ENCODE measurements around the gene ARHGAP5. TPM values are rescaled to one million over a fixed set of nuclear protein-coding genes. Genes with fewer than 3 reads are reported as not detected.

Gene ARHGAP5
- polyA plus RNA-seq, 3 donors, result 2.5 to 6.3 (median 4.3) TPM

- no peak overlapping the region for H3K27ac Mint-ChIP-seq
- Histone ChIP-seq H3K4me2 (replicated peaks; ENCODE audit: extremely low read depth, low read length, poor library complexity, severe bottlenecking) (no peak overlapping the region), H3K79me2 (ENCODE audit: insufficient read depth, low read length) (no peaks in the 10 kb centered on the region), H3K27me3 (ENCODE audit: control insufficient read depth in 2 of 2, insufficient read depth in 2 of 2, low read length in 2 of 2) (peaks cover 0 to 6% of the 10 kb centered on the region in 2 donors), H3K27ac (ENCODE audit: low read depth in 1 of 2, low read length in 2 of 2) (no peak overlapping the region), H3K4me1 (ENCODE audit: control insufficient read depth in 1 of 2, insufficient read depth in 2 of 2, low read length in 2 of 2) (peaks cover 13 to 17% of the 10 kb centered on the region in 2 donors), H3K9ac (ENCODE audit: insufficient read depth, low read length, poor library complexity, severe bottlenecking) (no peak overlapping the region), H3K36me3 (replicated peaks in 1 of 2; ENCODE audit: control insufficient read depth in 1 of 2, insufficient read depth in 2 of 2, low read length in 2 of 2) (no peaks in the 10 kb centered on the region), H3K4me3 (replicated peaks in 1 of 3; ENCODE audit: low read depth in 2 of 3, low read length in 3 of 3) (no peak overlapping the region), H3K9me3 (replicated peaks in 1 of 2; ENCODE audit: control insufficient read depth in 1 of 2, insufficient read depth in 1 of 2, low read length in 2 of 2) (peaks cover 0 to 2% of the 10 kb centered on the region in 2 donors), H2AFZ (ENCODE audit: insufficient read depth, low read depth, low read length, poor library complexity, severe bottlenecking) (no peak overlapping the region), H4K20me1 (ENCODE audit: insufficient read depth, low read length) (no peaks in the 10 kb centered on the region)
- H3K36me3 Mint-ChIP-seq, result no peaks in the 10 kb centered on the region
- H3K27me3 Mint-ChIP-seq (ENCODE audit: low read depth in 3 of 3), result peaks cover 5 to 14% (median 9%) of the 10 kb centered on the region in 3 donors
- intact Hi-C loops (cut with micrococcal nuclease), result no loop called here
- DNase-seq, result no peak
- H3K9me3 Mint-ChIP-seq, result peaks cover 0 to 6% (median 3%) of the 10 kb centered on the region in 7 donors
- H3K4me1 Mint-ChIP-seq, result peaks cover 10% of the 10 kb centered on the region
- TF ChIP-seq CTCF (IDR thresholded peaks at IDR 0.05), result no peak
- no peak overlapping the region for H3K4me3 Mint-ChIP-seq
These were observed 26.2 kb upstream of the ARHGAP5 start for GRCh38 chr14:32050878-32051277.

- H3K4me2 ChIP-seq (replicated peaks; ENCODE audit: extremely low read depth, low read length, poor library complexity, severe bottlenecking), result no peak overlapping the region
- intact Hi-C loops (cut with micrococcal nuclease), result no loop called here
- peaks cover 5% of the 10 kb centered on the region for H3K4me1 Mint-ChIP-seq
- TF ChIP-seq CTCF (IDR thresholded peaks at IDR 0.05), result no peak
- H3K36me3 Mint-ChIP-seq, result no peaks in the 10 kb centered on the region
- peaks cover 0 to 2% of the 10 kb centered on the region in 2 donors for H3K9me3 ChIP-seq (replicated peaks in 1 of 2; ENCODE audit: control insufficient read depth in 1 of 2, insufficient read depth in 1 of 2, low read length in 2 of 2)
- H3K4me3 Mint-ChIP-seq, result no peak overlapping the region
- no peaks in the 10 kb centered on the region for H3K36me3 ChIP-seq (replicated peaks in 1 of 2; ENCODE audit: control insufficient read depth in 1 of 2, insufficient read depth in 2 of 2, low read length in 2 of 2)
- peaks cover 6 to 9% of the 10 kb centered on the region in 2 donors for H3K4me1 ChIP-seq (ENCODE audit: control insufficient read depth in 1 of 2, insufficient read depth in 2 of 2, low read length in 2 of 2)
- H3K27me3 Mint-ChIP-seq (ENCODE audit: low read depth in 3 of 3), result peaks cover 7 to 14% (median 8%) of the 10 kb centered on the region in 3 donors
- peaks cover 0 to 6% (median 3%) of the 10 kb centered on the region in 7 donors for H3K9me3 Mint-ChIP-seq
- no peak overlapping the region for H2AFZ ChIP-seq (ENCODE audit: insufficient read depth, low read depth, low read length, poor library complexity, severe bottlenecking)
- peaks cover 0 to 6% of the 10 kb centered on the region in 2 donors for H3K27me3 ChIP-seq (ENCODE audit: control insufficient read depth in 2 of 2, insufficient read depth in 2 of 2, low read length in 2 of 2)
- H4K20me1 ChIP-seq (ENCODE audit: insufficient read depth, low read length), result no peaks in the 10 kb centered on the region
- 92% methylated on average over 2 of the region's 5 CpGs for WGBS (ENCODE audit: insufficient coverage)
- no peaks in the 10 kb centered on the region for H3K79me2 ChIP-seq (ENCODE audit: insufficient read depth, low read length)
- no peak overlapping the region for H3K9ac ChIP-seq (ENCODE audit: insufficient read depth, low read length, poor library complexity, severe bottlenecking)
- H3K27ac Mint-ChIP-seq, result no peak overlapping the region
- DNase-seq, result no peak
- H3K27ac ChIP-seq (ENCODE audit: low read depth in 1 of 2, low read length in 2 of 2), result no peak overlapping the region
- H3K4me3 ChIP-seq (replicated peaks in 1 of 3; ENCODE audit: low read depth in 2 of 3, low read length in 3 of 3), result no peak overlapping the region
These were observed 22.6 kb upstream of the ARHGAP5 start for GRCh38 chr14:32054536-32054935.

Measured in CD14-positive monocyte (primary cell).